OCI-LY1 (cell line): ENCODE results near the gene PSMG4.

Source experiments
- H2AFZ ChIP-seq: fragments of 200-600 bp; sonication (generic), shearing (Covaris generic); 2 replicates; pipeline ENCODE4 v1.6.0; 2014; ENCODE audit warnings: antibody characterized with exemption, mild to moderate bottlenecking, low read length
- H3F3A ChIP-seq: fragments of 200-600 bp; sonication (generic), shearing (Covaris generic); 2 replicates; pipeline ENCODE4 v1.6.0; 2014; ENCODE audit warnings: mild to moderate bottlenecking, antibody characterized with exemption, low read length, moderate library complexity; ENCODE audit not compliant: insufficient read depth
- H3K27ac ChIP-seq: fragments of 200-600 bp; sonication (generic); 2 replicates; pipeline ENCODE4 v1.5.1; 2014; ENCODE audit warnings: low read length, mixed run types, mild to moderate bottlenecking, low read depth; ENCODE audit not compliant: poor library complexity, severe bottlenecking
- H3K27me3 ChIP-seq: fragments of 200-600 bp; sonication (generic); 2 replicates; pipeline ENCODE4 v1.6.0; 2014; ENCODE audit warnings: antibody characterized with exemption, mild to moderate bottlenecking, low read length, moderate library complexity; ENCODE audit not compliant: insufficient read depth
- H3K36me3 ChIP-seq: fragments of 200-600 bp; sonication (generic); 2 replicates; pipeline ENCODE4 v1.6.1; 2014; ENCODE audit warnings: mild to moderate bottlenecking, antibody characterized with exemption, low read length, moderate library complexity, mixed read lengths; ENCODE audit not compliant: insufficient read depth
- H3K4me1 ChIP-seq: fragments of 200-600 bp; sonication (generic); 2 replicates; pipeline ENCODE4 v1.5.1; 2014; ENCODE audit warnings: mild to moderate bottlenecking, low read length, moderate library complexity; ENCODE audit not compliant: insufficient read depth, severe bottlenecking
- H3K4me2 ChIP-seq: fragments of 200-600 bp; sonication (generic), shearing (Covaris generic); 2 replicates; pipeline ENCODE4 v1.6.1; 2014; ENCODE audit warnings: low read length
- H3K4me3 ChIP-seq: fragments of 200-600 bp; sonication (generic); 2 replicates; pipeline ENCODE4 v1.5.1; 2014; ENCODE audit warnings: low read length, low read depth, mild to moderate bottlenecking, mixed read lengths; ENCODE audit not compliant: poor library complexity, severe bottlenecking
- H3K79me2 ChIP-seq: fragments of 200-600 bp; shearing (Covaris generic); 2 replicates; pipeline ENCODE4 v1.6.1; 2016; ENCODE audit warnings: mixed run types, low read length, mixed read lengths; ENCODE audit not compliant: insufficient read depth
- H3K9ac ChIP-seq: fragments of 200-600 bp; sonication (generic), shearing (Covaris generic); 2 replicates; pipeline ENCODE4 v1.6.1; 2014; ENCODE audit warnings: mild to moderate bottlenecking, low read length, mixed read lengths
- H3K9me2 ChIP-seq: fragments of 200-600 bp; sonication (generic), shearing (Covaris generic); 2 replicates; pipeline ENCODE4 v1.6.1; 2014; ENCODE audit warnings: low read depth, mild to moderate bottlenecking, low read length, mixed read lengths
- H3K9me3 ChIP-seq: fragments of 200-600 bp; shearing (Covaris generic); 2 replicates; pipeline ENCODE4 v1.6.1; 2014; ENCODE audit warnings: low read length, mixed read lengths
- H4K20me1 ChIP-seq: fragments of 200-600 bp; sonication (generic), shearing (Covaris generic); 2 replicates; pipeline ENCODE4 v1.6.0; 2016; ENCODE audit warnings: mild to moderate bottlenecking, low read length; ENCODE audit not compliant: insufficient read depth
- EZH2 ChIP-seq: fragments of 200-600 bp; sonication (generic), shearing (Covaris generic); IDR thresholded peaks from 2 replicates; pipeline ENCODE4 v1.8.0; 2017; ENCODE audit warnings: borderline replicate concordance, mixed run types, mild to moderate bottlenecking, antibody characterized with exemption, low read length, moderate library complexity, mixed read lengths
- TF ChIP-seq, protein P1 (sequence below): fragments of 200-600 bp; sonication (generic), shearing (Covaris generic); IDR thresholded peaks from 2 replicates; pipeline ENCODE4 v1.5.1; 2017; ENCODE audit warnings: mild to moderate bottlenecking, antibody characterized with exemption, low read length, moderate library complexity, mixed read lengths

The PSMG4 gene

GRCh38 chr6:3291987-3292386 is 33.2 kb downstream of the PSMG4 start:
- no peaks in the 10 kb centered on the region for H3F3A ChIP-seq

DNA sequence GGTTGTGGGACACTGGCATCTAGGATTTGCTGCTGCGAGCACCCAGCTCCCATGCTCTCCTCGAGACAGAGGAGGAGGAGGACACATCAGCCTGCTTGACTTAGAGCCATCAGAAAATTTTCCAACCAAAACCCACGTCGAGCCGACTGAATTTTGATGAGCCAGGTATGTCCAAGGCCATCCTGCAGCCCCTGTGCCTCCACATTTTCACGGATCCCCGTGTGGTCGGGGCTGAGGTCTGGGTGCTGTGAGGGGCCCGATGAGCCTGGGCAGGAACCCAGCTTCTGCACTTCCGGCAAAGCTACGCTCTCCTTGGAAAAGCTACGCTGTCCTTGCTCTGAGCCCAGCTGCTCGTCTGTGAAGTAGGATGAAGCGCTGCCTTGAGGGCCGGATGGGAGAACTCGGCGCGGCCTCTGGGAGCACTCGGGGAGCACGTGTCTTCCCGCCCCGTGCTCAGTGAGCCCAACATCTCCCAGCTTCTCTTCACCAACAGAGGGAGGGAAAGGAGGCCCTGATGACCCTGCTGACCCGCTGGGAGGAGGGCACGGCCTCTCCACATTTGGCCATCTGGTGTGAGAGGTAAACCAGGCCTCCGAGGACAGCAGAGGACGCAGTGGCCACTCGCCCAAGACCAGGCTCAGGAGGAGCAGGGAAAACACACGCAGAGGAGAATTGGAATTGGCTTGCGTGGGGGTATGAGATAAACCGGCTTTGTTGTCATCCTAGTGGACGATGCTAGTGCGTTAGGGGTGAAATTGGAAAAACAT is 33.9 kb downstream of the PSMG4 start:
- Histone ChIP-seq H3K9ac (no peak overlapping the region), H3K36me3 (no peaks in the 10 kb centered on the region)

More at GRCh38 chr6:3291987-3292386, 33.2 kb downstream of the PSMG4 start:
- Histone ChIP-seq H3K9me2 (no peaks in the 10 kb centered on the region), H3K4me1 (peaks cover 19% of the 10 kb centered on the region), H2AFZ (no peak overlapping the region), H3K27me3 (no peaks in the 10 kb centered on the region; the same call in 1 of the 2 replicates), H3K9ac (no peak overlapping the region), H3K9me3 (no peaks in the 10 kb centered on the region), H3K79me2 (no peaks in the 10 kb centered on the region), H3K36me3 (no peaks in the 10 kb centered on the region), H3K4me2 (no peak overlapping the region), H3K27ac (no peak overlapping the region), H3K4me3 (no peak overlapping the region), H4K20me1 (no peaks in the 10 kb centered on the region)
- no peak for TF ChIP-seq EZH2
- TF ChIP-seq, protein P1, sequence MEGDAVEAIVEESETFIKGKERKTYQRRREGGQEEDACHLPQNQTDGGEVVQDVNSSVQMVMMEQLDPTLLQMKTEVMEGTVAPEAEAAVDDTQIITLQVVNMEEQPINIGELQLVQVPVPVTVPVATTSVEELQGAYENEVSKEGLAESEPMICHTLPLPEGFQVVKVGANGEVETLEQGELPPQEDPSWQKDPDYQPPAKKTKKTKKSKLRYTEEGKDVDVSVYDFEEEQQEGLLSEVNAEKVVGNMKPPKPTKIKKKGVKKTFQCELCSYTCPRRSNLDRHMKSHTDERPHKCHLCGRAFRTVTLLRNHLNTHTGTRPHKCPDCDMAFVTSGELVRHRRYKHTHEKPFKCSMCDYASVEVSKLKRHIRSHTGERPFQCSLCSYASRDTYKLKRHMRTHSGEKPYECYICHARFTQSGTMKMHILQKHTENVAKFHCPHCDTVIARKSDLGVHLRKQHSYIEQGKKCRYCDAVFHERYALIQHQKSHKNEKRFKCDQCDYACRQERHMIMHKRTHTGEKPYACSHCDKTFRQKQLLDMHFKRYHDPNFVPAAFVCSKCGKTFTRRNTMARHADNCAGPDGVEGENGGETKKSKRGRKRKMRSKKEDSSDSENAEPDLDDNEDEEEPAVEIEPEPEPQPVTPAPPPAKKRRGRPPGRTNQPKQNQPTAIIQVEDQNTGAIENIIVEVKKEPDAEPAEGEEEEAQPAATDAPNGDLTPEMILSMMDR = no peak

GRCh38 chr6:3293271-3294155 is 34.8 kb downstream of the PSMG4 start:
- Histone ChIP-seq H3K4me1 (peaks cover 19% of the 10 kb centered on the region), H3K79me2 (no peaks in the 10 kb centered on the region), H3K9me3 (no peaks in the 10 kb centered on the region), H3F3A (no peaks in the 10 kb centered on the region), H4K20me1 (no peaks in the 10 kb centered on the region), H3K9ac (no peak overlapping the region), H3K4me3 (no peak overlapping the region), H3K27ac (no peak overlapping the region), H3K4me2 (no peak overlapping the region), H2AFZ (no peak overlapping the region), H3K27me3 (peaks cover 9% of the 10 kb centered on the region; the same call in 1 of the 2 replicates), H3K36me3 (no peaks in the 10 kb centered on the region), H3K9me2 (no peaks in the 10 kb centered on the region)
- no peak for TF ChIP-seq EZH2
- TF ChIP-seq, protein P1 = no peak

More for the DNA sequence above, 33.9 kb downstream of the PSMG4 start:
- Histone ChIP-seq H3K4me3 (no peak overlapping the region), H3K27me3 (peaks cover 2% of the 10 kb centered on the region; the same call in 1 of the 2 replicates), H3K9me3 (no peaks in the 10 kb centered on the region), H3K79me2 (no peaks in the 10 kb centered on the region), H2AFZ (no peak overlapping the region), H3F3A (no peaks in the 10 kb centered on the region), H3K27ac (no peak overlapping the region), H4K20me1 (no peaks in the 10 kb centered on the region), H3K4me1 (peaks cover 19% of the 10 kb centered on the region), H3K9me2 (no peaks in the 10 kb centered on the region), H3K4me2 (no peak overlapping the region)
- TF ChIP-seq EZH2 = no peak
- TF ChIP-seq, protein P1 = no peak
